SK-N-SH (cell line): Measurements from ENCODE around the gene SPOCK1. TPM values are rescaled to one million over a fixed set of nuclear protein-coding genes. Genes with fewer than 3 reads are reported as not detected.

Source experiments
- CTCF ChIA-PET: fragments of 300-600, 350-600 bp; formaldehyde crosslinking; extraction: SDS; loops from one replicate; lab custom pipeline; 2021; lab: Yijun Ruan, JAX
- POLR2A ChIA-PET: fragments of 350-600 bp; sonication (Branson Sonifier 250); formaldehyde crosslinking; extraction: SDS; loops from one replicate; lab custom pipeline; 2020; ENCODE audit warnings: antibody characterized with exemption, inconsistent platforms; lab: Yijun Ruan, JAX
- DNase-seq: peaks from one replicate; pipeline ENCODE4 v3.0.0; 2012
- H2AFZ ChIP-seq: fragments of 200-600 bp; sonication (generic); 2 replicates; pipeline ENCODE4 v1.8.1; 2016; ENCODE audit warnings: antibody characterized with exemption, mild to moderate bottlenecking, low read depth
- H3F3A ChIP-seq: fragments of 200-600 bp; sonication (generic); replicated peaks from 2 replicates; pipeline ENCODE3; 2016; ENCODE audit warnings: antibody characterized with exemption, mild to moderate bottlenecking; ENCODE audit not compliant: insufficient read depth
- H3K27ac ChIP-seq, 2 experiments: fragments of 200-500 bp in 1 of 2; fragments of 200-600 bp in 1 of 2; sonication (Bioruptor generic) in 1 of 2; sonication (generic), shearing (Covaris generic) in 1 of 2; 2 replicates each; pipeline versions ENCODE4 v1.5.1 to v1.6.1; 2014 to 2016; ENCODE audit warnings: low read depth in 2 of 2, inconsistent platforms in 1 of 2, low read length in 1 of 2, mild to moderate bottlenecking in 1 of 2, mixed read lengths in 1 of 2
- H3K27me3 ChIP-seq: fragments of 200-600 bp; sonication (generic), shearing (Covaris generic); 2 replicates; pipeline ENCODE4 v1.6.1; 2016; ENCODE audit warnings: mixed run types; ENCODE audit not compliant: insufficient read depth
- H3K36me3 ChIP-seq, 2 experiments: fragments of 200-500 bp in 1 of 2; fragments of 200-600 bp in 1 of 2; sonication (Bioruptor generic) in 1 of 2; sonication (generic) in 1 of 2; replicated peaks in 1 of 2; 2 replicates each; pipeline versions ENCODE3 to v1.5.1; 2014 to 2016; ENCODE audit warnings: low read length in 1 of 2, mild to moderate bottlenecking in 1 of 2; ENCODE audit not compliant: insufficient read depth in 2 of 2, control insufficient read depth in 1 of 2
- H3K4me1 ChIP-seq, 2 experiments: fragments of 200-500 bp in 1 of 2; fragments of 200-600 bp in 1 of 2; sonication (Bioruptor generic) in 1 of 2; sonication (generic), shearing (Covaris generic) in 1 of 2; 2 replicates each; pipeline versions ENCODE4 v1.5.1 to v1.6.1; 2014 to 2016; ENCODE audit warnings: low read depth in 1 of 2, low read length in 1 of 2, mixed run types in 1 of 2; ENCODE audit not compliant: insufficient read depth in 2 of 2, control insufficient read depth in 1 of 2
- H3K4me2 ChIP-seq: fragments of 200-600 bp; sonication (generic), shearing (Covaris generic); 2 replicates; pipeline ENCODE4 v1.6.1; 2017; ENCODE audit warnings: mixed run types
- H3K4me3 ChIP-seq, 2 experiments: fragments of 200-500 bp in 1 of 2; fragments of 200-600 bp in 1 of 2; sonication (Bioruptor generic) in 1 of 2; sonication (generic), shearing (Covaris generic) in 1 of 2; 2 replicates each; pipeline versions ENCODE4 v1.5.1 to v1.8.1; 2014 to 2016; ENCODE audit warnings: low read depth in 2 of 2, inconsistent platforms in 1 of 2, low read length in 1 of 2, mild to moderate bottlenecking in 1 of 2, mixed read lengths in 1 of 2, moderate library complexity in 1 of 2
- H3K79me2 ChIP-seq: fragments of 200-600 bp; sonication (generic); 2 replicates; pipeline ENCODE4 v1.8.1; 2017; ENCODE audit warnings: mild to moderate bottlenecking; ENCODE audit not compliant: insufficient read depth
- H3K9ac ChIP-seq: fragments of 200-600 bp; sonication (generic); 2 replicates; pipeline ENCODE4 v1.6.1; 2017; ENCODE audit warnings: mixed run types
- H3K9me2 ChIP-seq: fragments of 200-600 bp; sonication (generic); 2 replicates; pipeline ENCODE4 v1.6.1; 2017; ENCODE audit warnings: mixed run types
- H3K9me3 ChIP-seq: fragments of 200-600 bp; sonication (generic); 2 replicates; pipeline ENCODE4 v1.6.1; 2017; ENCODE audit warnings: mixed run types, mild to moderate bottlenecking, moderate library complexity
- H4K20me1 ChIP-seq: fragments of 200-600 bp; sonication (generic); 2 replicates; pipeline ENCODE4 v1.6.1; 2017; ENCODE audit warnings: mild to moderate bottlenecking, mixed run types; ENCODE audit not compliant: insufficient read depth
- ELF1 ChIP-seq: IDR thresholded peaks from 2 replicates; pipeline ENCODE4 v1.4.0; 2012
- EZH2phosphoT487 ChIP-seq: fragments of 200-600 bp; sonication (generic); IDR thresholded peaks from 2 replicates; pipeline ENCODE4 v1.6.1; 2017; ENCODE audit warnings: low read depth, mixed run types, mild to moderate bottlenecking, antibody characterized with exemption, moderate library complexity, borderline replicate concordance
- FOXJ3 ChIP-seq: sonication (generic); formaldehyde crosslinking; IDR thresholded peaks from 2 replicates; pipeline ENCODE4 v1.5.1; 2020; ENCODE audit warnings: mild to moderate bottlenecking, missing genetic modification reagents
- FOXM1 ChIP-seq: IDR thresholded peaks from 2 replicates; pipeline ENCODE4 v1.4.0; 2012; ENCODE audit warnings: low read depth, mild to moderate bottlenecking
- GABPA ChIP-seq: IDR thresholded peaks from 2 replicates; pipeline ENCODE4 v1.4.0; 2012; ENCODE audit warnings: low read depth, mild to moderate bottlenecking
- JUND ChIP-seq: IDR thresholded peaks from 2 replicates; pipeline ENCODE4 v1.4.0; 2012
- MEF2A ChIP-seq: IDR thresholded peaks from 2 replicates; pipeline ENCODE4 v1.4.0; 2012; ENCODE audit warnings: low read depth, borderline replicate concordance
- MXI1 ChIP-seq: IDR thresholded peaks from 2 replicates; pipeline ENCODE4 v1.6.1; 2012; ENCODE audit warnings: mild to moderate bottlenecking, low read depth, low read length, improper control_type of control experiment
- PBX3 ChIP-seq: IDR thresholded peaks from 2 replicates; pipeline ENCODE4; 2012
- POLR2AphosphoS5 ChIP-seq: IDR thresholded peaks from 2 replicates; pipeline ENCODE4 v1.6.1; 2012; ENCODE audit warnings: low read depth, low read length
- RAD21 ChIP-seq: IDR thresholded peaks from 2 replicates; pipeline ENCODE4 v1.6.1; 2012; ENCODE audit warnings: mild to moderate bottlenecking, low read length
- RFX5 ChIP-seq: IDR thresholded peaks from 2 replicates; pipeline ENCODE4 v1.6.1; 2012; ENCODE audit warnings: mild to moderate bottlenecking, improper control_type of control experiment, low read length
- TAF1 ChIP-seq: IDR thresholded peaks from 2 replicates; pipeline ENCODE4 v1.6.1; 2012; ENCODE audit warnings: low read depth, mild to moderate bottlenecking, low read length, moderate library complexity, borderline replicate concordance
- TCF12 ChIP-seq: IDR thresholded peaks from 2 replicates; pipeline ENCODE4 v1.4.0; 2012
- TEAD4 ChIP-seq: IDR thresholded peaks from 2 replicates; pipeline ENCODE4 v1.4.0; 2012; ENCODE audit warnings: mild to moderate bottlenecking, borderline replicate concordance; ENCODE audit not compliant: insufficient read depth
- ZBTB33 ChIP-seq: IDR thresholded peaks from 2 replicates; pipeline ENCODE4 v1.4.0; 2012; ENCODE audit warnings: low read depth, borderline replicate concordance
- WGBS: methylation state at CpG from one replicate; pipeline ENCODE4 v1.1.6; 2017; ENCODE audit warnings: low lambda C conversion rate; 5-methylcytosine and 5-hydroxymethylcytosine counted together
- polyA plus RNA-seq, 3 experiments: library from polyadenylated mRNA; depleted of rRNA; stranded (reverse); fragments of >200 nt; gene quantifications; 2 replicates each; pipeline ENCODE4 v1.2.3, GENCODE V29; 2012
- TF ChIP-seq, protein P1 (sequence below): IDR thresholded peaks from 2 replicates; pipeline ENCODE4 v1.4.0; 2012; ENCODE audit warnings: low read depth
- TF ChIP-seq, protein P2 (sequence below): fragments of 150-350 bp; IDR thresholded peaks from 2 replicates; pipeline ENCODE4 v1.6.1; 2016; ENCODE audit warnings: mild to moderate bottlenecking, low read depth, low read length
- TF ChIP-seq, protein P3 (sequence below): IDR thresholded peaks from 2 replicates; pipeline ENCODE4 v1.6.1; 2012; ENCODE audit warnings: mild to moderate bottlenecking, low read depth, low read length, moderate library complexity

Gene SPOCK1
- polyA plus RNA-seq, 1 of the 3 experiments (the other 2 are of a cell fraction): 11.3 TPM

- no peaks in the 10 kb centered on the region for H3K9me3 ChIP-seq
- whole genome bisulfite sequencing: 49% methylated on average over 2 of the region's 2 CpGs
- ChIA-PET CTCF (no interaction called here), POLR2A (no interaction called here)
- no peak for DNase-seq
- peaks cover 7 to 19% of the 10 kb centered on the region in 2 experiments; a peak in 3 of 4 replicates for H3K4me1 ChIP-seq
- TF ChIP-seq FOXJ3 (CRISPR knock-in tag) (no peak), RAD21 (no peak), MXI1 (no peak), PBX3 (no peak), TAF1 (no peak), GABPA (no peak), MEF2A (no peak)
- TF ChIP-seq, protein P1, sequence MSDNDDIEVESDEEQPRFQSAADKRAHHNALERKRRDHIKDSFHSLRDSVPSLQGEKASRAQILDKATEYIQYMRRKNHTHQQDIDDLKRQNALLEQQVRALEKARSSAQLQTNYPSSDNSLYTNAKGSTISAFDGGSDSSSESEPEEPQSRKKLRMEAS: no peak
- H3K9me2 ChIP-seq: no peaks in the 10 kb centered on the region
- no peak overlapping the region for H3K9ac ChIP-seq
- no peaks in the 10 kb centered on the region for H3K27me3 ChIP-seq
- no peaks in the 10 kb centered on the region for H4K20me1 ChIP-seq
- H3F3A ChIP-seq: peaks cover 6% of the 10 kb centered on the region
- H3K27ac ChIP-seq: peak overlapping the region in 1 of 2 experiments; percentile 58; a peak in 2 of 4 replicates
- H3K36me3 ChIP-seq: no peaks in the 10 kb centered on the region
- H2AFZ ChIP-seq: no peak overlapping the region
- H3K79me2 ChIP-seq: peaks cover 8% of the 10 kb centered on the region; the same call in 1 of the 2 replicates
- H3K4me3 ChIP-seq: no peak overlapping the region
- H3K4me2 ChIP-seq: no peak overlapping the region
Measured at GRCh38 chr5:137191179-137191578, 307.9 kb downstream of the SPOCK1 start.

- peaks cover 6% of the 10 kb centered on the region for H3F3A ChIP-seq
- ChIA-PET POLR2A (no interaction called here), CTCF (no interaction called here)
- H3K4me2 ChIP-seq: peak overlapping the region; percentile 18; the same call in 1 of the 2 replicates
- H3K4me1 ChIP-seq: peaks cover 6 to 18% of the 10 kb centered on the region in 2 experiments; a peak in 3 of 4 replicates
- peak overlapping the region in 1 of 2 experiments; percentile 58; a peak in 2 of 4 replicates for H3K27ac ChIP-seq
- H3K9me2 ChIP-seq: no peaks in the 10 kb centered on the region
- TF ChIP-seq ZBTB33 (no peak), RAD21 (no peak), RFX5 (no peak), TEAD4 (no peak), TCF12 (no peak), POLR2AphosphoS5 (no peak), FOXM1 (no peak), EZH2phosphoT487 (no peak), ELF1 (no peak), JUND (no peak)
- TF ChIP-seq, protein P2, sequence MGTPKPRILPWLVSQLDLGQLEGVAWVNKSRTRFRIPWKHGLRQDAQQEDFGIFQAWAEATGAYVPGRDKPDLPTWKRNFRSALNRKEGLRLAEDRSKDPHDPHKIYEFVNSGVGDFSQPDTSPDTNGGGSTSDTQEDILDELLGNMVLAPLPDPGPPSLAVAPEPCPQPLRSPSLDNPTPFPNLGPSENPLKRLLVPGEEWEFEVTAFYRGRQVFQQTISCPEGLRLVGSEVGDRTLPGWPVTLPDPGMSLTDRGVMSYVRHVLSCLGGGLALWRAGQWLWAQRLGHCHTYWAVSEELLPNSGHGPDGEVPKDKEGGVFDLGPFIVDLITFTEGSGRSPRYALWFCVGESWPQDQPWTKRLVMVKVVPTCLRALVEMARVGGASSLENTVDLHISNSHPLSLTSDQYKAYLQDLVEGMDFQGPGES: no peak
- TF ChIP-seq, protein P1: no peak
- TF ChIP-seq, protein P3, sequence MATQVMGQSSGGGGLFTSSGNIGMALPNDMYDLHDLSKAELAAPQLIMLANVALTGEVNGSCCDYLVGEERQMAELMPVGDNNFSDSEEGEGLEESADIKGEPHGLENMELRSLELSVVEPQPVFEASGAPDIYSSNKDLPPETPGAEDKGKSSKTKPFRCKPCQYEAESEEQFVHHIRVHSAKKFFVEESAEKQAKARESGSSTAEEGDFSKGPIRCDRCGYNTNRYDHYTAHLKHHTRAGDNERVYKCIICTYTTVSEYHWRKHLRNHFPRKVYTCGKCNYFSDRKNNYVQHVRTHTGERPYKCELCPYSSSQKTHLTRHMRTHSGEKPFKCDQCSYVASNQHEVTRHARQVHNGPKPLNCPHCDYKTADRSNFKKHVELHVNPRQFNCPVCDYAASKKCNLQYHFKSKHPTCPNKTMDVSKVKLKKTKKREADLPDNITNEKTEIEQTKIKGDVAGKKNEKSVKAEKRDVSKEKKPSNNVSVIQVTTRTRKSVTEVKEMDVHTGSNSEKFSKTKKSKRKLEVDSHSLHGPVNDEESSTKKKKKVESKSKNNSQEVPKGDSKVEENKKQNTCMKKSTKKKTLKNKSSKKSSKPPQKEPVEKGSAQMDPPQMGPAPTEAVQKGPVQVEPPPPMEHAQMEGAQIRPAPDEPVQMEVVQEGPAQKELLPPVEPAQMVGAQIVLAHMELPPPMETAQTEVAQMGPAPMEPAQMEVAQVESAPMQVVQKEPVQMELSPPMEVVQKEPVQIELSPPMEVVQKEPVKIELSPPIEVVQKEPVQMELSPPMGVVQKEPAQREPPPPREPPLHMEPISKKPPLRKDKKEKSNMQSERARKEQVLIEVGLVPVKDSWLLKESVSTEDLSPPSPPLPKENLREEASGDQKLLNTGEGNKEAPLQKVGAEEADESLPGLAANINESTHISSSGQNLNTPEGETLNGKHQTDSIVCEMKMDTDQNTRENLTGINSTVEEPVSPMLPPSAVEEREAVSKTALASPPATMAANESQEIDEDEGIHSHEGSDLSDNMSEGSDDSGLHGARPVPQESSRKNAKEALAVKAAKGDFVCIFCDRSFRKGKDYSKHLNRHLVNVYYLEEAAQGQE: no peak
- DNase-seq: no peak
- H3K9me3 ChIP-seq: no peaks in the 10 kb centered on the region
- peaks cover 8% of the 10 kb centered on the region; the same call in 1 of the 2 replicates for H3K79me2 ChIP-seq
- H3K36me3 ChIP-seq: no peaks in the 10 kb centered on the region
- no peak overlapping the region for H2AFZ ChIP-seq
- no peaks in the 10 kb centered on the region for H4K20me1 ChIP-seq
- H3K27me3 ChIP-seq: no peaks in the 10 kb centered on the region
- no peak overlapping the region for H3K4me3 ChIP-seq
- no peak overlapping the region for H3K9ac ChIP-seq
Measured at GRCh38 chr5:137190441-137190840, 308.7 kb downstream of the SPOCK1 start.
